ENCODE measurements around the gene NOS3. TPM values are rescaled to one million over a fixed set of nuclear protein-coding genes. Genes with fewer than 3 reads are reported as not detected.
A peak's percentile ranks its signal among the peaks of the same experiment; 100 is the strongest.

The NOS3 gene
- total and polyA plus RNA-seq, 9 of the 15 experiments (the other 6 are each of a cell fraction or from before 2014, with no cell fraction given) = 1.1 to 121 (median 23.6) TPM

DNA sequence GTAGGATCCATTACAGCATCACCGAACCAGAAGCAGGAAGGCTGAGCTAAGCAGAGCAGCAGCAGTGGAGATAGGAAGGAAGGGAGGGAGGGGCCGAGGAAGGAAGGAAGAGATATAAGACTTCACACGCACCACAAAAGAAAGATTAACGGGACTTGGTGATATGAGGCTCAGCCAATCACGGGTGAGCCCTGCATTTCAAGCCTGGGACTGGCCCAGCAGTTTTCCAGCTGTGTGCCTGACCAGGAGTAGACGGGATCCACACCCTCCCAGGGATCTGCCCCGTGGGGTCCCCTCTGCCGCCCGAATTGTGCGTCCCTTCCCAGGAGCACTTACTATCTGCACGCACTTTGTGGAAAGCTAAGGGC lies 17.3 kb downstream of the NOS3 start (continued):
- no peak for TF ChIP-seq RBFOX2 (IDR thresholded peaks at IDR 0.05; ENCODE audit: low read depth, low read length)
- TF ChIP-seq MECOM (CRISPR knock-in tag; IDR thresholded peaks at IDR 0.05) = peak; percentile 72; the same call in 1 of the 2 replicates
- no peak for TF ChIP-seq HDAC8 (tag; IDR thresholded peaks at IDR 0.05)
- no peak for TF ChIP-seq PATZ1 (CRISPR knock-in tag; IDR thresholded peaks at IDR 0.05; ENCODE audit: borderline replicate concordance)
- no peak for TF ChIP-seq BRF1 (IDR thresholded peaks at IDR 0.05; ENCODE audit: borderline replicate concordance, extremely low read depth, insufficient read length)
- no peak for TF ChIP-seq THRAP3 (IDR thresholded peaks at IDR 0.05; ENCODE audit: borderline replicate concordance)
- TF ChIP-seq ARNT (IDR thresholded peaks at IDR 0.05) = peak in 1 of 2 experiments; percentile 76; a peak in 2 of 4 replicates
- TF ChIP-seq ZNF830 (CRISPR knock-in tag; IDR thresholded peaks at IDR 0.05) = 0 out of 2 replicates have a peak, but pooled peaks have one; percentile 1
- TF ChIP-seq RNF2 (IDR thresholded peaks at IDR 0.05) = peak; percentile 57; the same call in 1 of the 2 replicates
- no peak for TF ChIP-seq ZNF224 (CRISPR knock-in tag; IDR thresholded peaks at IDR 0.05)
- TF ChIP-seq CBX3 (IDR thresholded peaks at IDR 0.05; ENCODE audit: borderline replicate concordance in 1 of 2, low read length in 2 of 2) = no peak
- no peak for TF ChIP-seq SNIP1 (IDR thresholded peaks at IDR 0.05; ENCODE audit: low read depth)
- peak; percentile 85; the same call in 1 of the 2 replicates for TF ChIP-seq TCF7 (IDR thresholded peaks at IDR 0.05; ENCODE audit: borderline replicate concordance)
- peak; percentile 53 for TF ChIP-seq HNRNPLL (IDR thresholded peaks at IDR 0.05; ENCODE audit: low read depth, low read length, poor library complexity, severe bottlenecking)
- no peak for TF ChIP-seq NKRF (IDR thresholded peaks at IDR 0.05; ENCODE audit: borderline replicate concordance)
- peak; percentile 63 for TF ChIP-seq FOXM1 (IDR thresholded peaks at IDR 0.05; ENCODE audit: low read depth)
- TF ChIP-seq FOXM1 (CRISPR knock-in tag; IDR thresholded peaks at IDR 0.05; ENCODE audit: low read depth) = no peak
- peak; percentile 52 to 64 for TF ChIP-seq NRF1 (conservative IDR thresholded peaks at IDR 0.05 in 1 of 2, IDR thresholded peaks at IDR 0.05 in 1 of 2)
- peak; percentile 39 for TF ChIP-seq CTBP1 (IDR thresholded peaks at IDR 0.05; ENCODE audit: borderline replicate concordance)
- TF ChIP-seq TAL1 (IDR thresholded peaks at IDR 0.05) = peak; percentile 85
- TF ChIP-seq LEF1 (IDR thresholded peaks at IDR 0.05) = peak; percentile 60; the same call in 1 of the 2 replicates
- TF ChIP-seq AFF4 (CRISPR knock-in tag; IDR thresholded peaks at IDR 0.05) = no peak
- TF ChIP-seq CBX1 (IDR thresholded peaks at IDR 0.05; ENCODE audit: low read depth) = no peak
- peak; percentile 56; the same call in 1 of the 2 replicates for TF ChIP-seq NCOA1 (IDR thresholded peaks at IDR 0.05; ENCODE audit: low read depth)

Data from K562 (cell line).